ENCODE measurements around the gene RAB6A. TPM values are rescaled to one million over a fixed set of nuclear protein-coding genes. Genes with fewer than 3 reads are reported as not detected.

Gene RAB6A
- total RNA-seq, 1 experiment from 2014 or later, result 105 TPM

DNA sequence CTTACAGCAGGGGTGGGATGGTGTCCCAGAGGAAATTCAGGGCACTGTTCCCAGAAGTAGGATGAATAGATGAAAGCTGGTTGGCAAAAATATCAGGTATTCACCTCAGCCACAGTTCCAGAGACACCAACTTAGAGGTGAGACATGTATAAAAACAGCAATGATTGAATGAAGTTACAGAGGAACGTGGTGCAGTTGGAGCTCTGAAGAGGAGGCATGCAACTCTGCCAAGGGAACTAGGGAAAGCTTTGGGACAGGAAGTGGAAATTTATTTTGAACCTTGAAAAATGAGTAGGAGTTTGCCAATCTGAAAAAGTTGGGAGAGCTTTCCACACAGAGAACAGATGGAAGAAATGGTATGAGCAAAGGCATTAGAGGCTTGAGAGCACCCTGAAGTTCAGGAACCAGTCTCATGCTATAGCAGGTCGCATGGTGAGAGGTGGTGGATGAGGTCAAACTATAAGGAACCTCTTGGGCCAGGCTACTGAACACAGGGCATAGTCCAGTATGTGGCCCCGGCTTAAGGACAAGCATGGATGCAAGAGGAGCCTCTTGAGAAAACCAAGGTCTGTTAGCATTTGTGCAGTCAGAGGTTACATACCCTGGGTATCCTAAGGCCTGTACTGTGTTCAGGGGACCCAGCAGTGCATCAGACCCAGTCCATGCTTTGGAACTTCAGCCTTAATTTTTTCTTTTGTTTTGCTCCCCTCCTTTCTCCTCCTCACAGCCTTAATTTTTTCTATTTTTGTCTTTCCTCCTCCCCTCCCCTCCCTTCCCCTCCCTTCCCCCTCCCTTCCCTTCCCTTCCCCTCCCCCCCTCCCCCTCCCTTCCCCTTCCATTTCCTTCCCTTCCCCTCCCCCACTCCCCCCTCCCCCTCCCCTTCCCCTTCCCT, 97.0 kb downstream of the RAB6A start:
- POLR2A ChIA-PET (ENCODE audit: low non-redundant PET), result no interaction called here

DNA sequence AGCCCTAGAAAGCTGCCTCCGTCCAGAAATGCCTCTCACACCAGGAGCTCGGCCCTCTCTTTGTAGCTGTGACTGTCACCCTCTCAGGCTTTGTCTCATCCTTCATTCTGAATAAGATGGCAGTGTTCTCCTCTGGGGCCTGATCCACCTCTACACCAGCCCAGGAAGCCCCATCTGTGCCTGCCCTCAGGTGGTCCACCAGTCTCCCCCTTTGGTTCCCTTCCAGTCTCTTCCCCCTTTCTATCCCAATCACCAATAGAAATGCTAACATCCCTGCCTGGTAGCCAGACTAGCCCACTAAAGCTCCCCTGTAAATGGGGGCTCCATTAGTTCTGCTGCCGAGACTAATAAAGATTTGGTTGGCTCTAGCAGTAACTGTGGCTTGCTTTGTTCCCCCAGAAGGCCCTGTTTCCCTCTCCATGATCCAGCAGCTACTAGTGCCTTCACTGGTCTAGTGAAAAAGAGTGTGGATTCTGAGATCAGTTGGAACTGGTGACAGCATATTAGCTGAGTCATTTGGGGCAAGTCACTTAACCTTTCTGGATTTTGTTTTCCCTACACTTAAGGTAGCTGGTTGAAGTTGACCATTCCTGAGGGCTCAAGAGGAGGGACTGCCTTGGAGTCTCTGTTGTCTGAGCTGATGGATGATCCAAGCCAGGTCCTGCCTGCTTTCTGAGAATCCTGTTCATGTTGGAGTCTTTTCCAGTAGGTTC, 98.3 kb downstream of the RAB6A start:
- Histone ChIP-seq H3K9me3 (ENCODE audit: low read depth, low read length, poor library complexity, severe bottlenecking) (no peaks in the 10 kb centered on the region), H3K36me3 (ENCODE audit: insufficient read depth, low read length, poor library complexity, severe bottlenecking) (no peaks in the 10 kb centered on the region), H3K4me3 (ENCODE audit: low read depth, low read length, poor library complexity, severe bottlenecking) (no peak overlapping the region), H3K27me3 (replicated peaks; ENCODE audit: insufficient read depth, low read depth, low read length, poor library complexity) (no peaks in the 10 kb centered on the region), H3K4me1 (ENCODE audit: insufficient read depth, low read length, poor library complexity, severe bottlenecking) (no peaks in the 10 kb centered on the region), H3K27ac (ENCODE audit: low read depth, low read length, poor library complexity, severe bottlenecking) (no peak overlapping the region)
- intact Hi-C loops (cut with micrococcal nuclease; ENCODE audit: unreplicated experiment), result loop anchor here (10.0 kb wide), 1 partner anchor 272 kb away; no protein-coding TSS in a partner anchor
- no peak for DNase-seq (ENCODE audit: low spot score)
- TF ChIP-seq EZH2 (IDR thresholded peaks at IDR 0.05; ENCODE audit: borderline replicate concordance, low read depth, low read length, poor library complexity, severe bottlenecking), result no peak
- TF ChIP-seq, protein P1, sequence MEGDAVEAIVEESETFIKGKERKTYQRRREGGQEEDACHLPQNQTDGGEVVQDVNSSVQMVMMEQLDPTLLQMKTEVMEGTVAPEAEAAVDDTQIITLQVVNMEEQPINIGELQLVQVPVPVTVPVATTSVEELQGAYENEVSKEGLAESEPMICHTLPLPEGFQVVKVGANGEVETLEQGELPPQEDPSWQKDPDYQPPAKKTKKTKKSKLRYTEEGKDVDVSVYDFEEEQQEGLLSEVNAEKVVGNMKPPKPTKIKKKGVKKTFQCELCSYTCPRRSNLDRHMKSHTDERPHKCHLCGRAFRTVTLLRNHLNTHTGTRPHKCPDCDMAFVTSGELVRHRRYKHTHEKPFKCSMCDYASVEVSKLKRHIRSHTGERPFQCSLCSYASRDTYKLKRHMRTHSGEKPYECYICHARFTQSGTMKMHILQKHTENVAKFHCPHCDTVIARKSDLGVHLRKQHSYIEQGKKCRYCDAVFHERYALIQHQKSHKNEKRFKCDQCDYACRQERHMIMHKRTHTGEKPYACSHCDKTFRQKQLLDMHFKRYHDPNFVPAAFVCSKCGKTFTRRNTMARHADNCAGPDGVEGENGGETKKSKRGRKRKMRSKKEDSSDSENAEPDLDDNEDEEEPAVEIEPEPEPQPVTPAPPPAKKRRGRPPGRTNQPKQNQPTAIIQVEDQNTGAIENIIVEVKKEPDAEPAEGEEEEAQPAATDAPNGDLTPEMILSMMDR (conservative IDR thresholded peaks at IDR 0.05; ENCODE audit: low read depth, low read length), result no peak
- ChIA-PET POLR2A (ENCODE audit: low non-redundant PET) (no interaction called here), CTCF (interaction anchor here (0.6 to 4.3 kb wide), 5 partner anchors 37 to 831 kb away, joined by 5 to 19 read pairs (median 6); no protein-coding TSS in a partner anchor)
- BruUV-seq (replicated peaks), result no TSS peak

More for the DNA sequence above, 97.0 kb downstream of the RAB6A start:
- intact Hi-C loops (cut with micrococcal nuclease; ENCODE audit: unreplicated experiment), result loop anchor here (10.0 kb wide), 1 partner anchor 271 kb away; no protein-coding TSS in a partner anchor
- CTCF ChIA-PET, result interaction anchor here (1.1 kb wide), 1 partner anchor 833 kb away, joined by 6 read pairs; no protein-coding TSS in a partner anchor
- Histone ChIP-seq H3K27ac (ENCODE audit: low read depth, low read length, poor library complexity, severe bottlenecking) (no peak overlapping the region), H3K27me3 (replicated peaks; ENCODE audit: insufficient read depth, low read depth, low read length, poor library complexity) (no peaks in the 10 kb centered on the region), H3K36me3 (ENCODE audit: insufficient read depth, low read length, poor library complexity, severe bottlenecking) (no peaks in the 10 kb centered on the region), H3K9me3 (ENCODE audit: low read depth, low read length, poor library complexity, severe bottlenecking) (no peaks in the 10 kb centered on the region), H3K4me1 (ENCODE audit: insufficient read depth, low read length, poor library complexity, severe bottlenecking) (no peaks in the 10 kb centered on the region), H3K4me3 (ENCODE audit: low read depth, low read length, poor library complexity, severe bottlenecking) (no peak overlapping the region)
- TF ChIP-seq EZH2 (IDR thresholded peaks at IDR 0.05; ENCODE audit: borderline replicate concordance, low read depth, low read length, poor library complexity, severe bottlenecking), result no peak
- TF ChIP-seq, protein P1 (conservative IDR thresholded peaks at IDR 0.05; ENCODE audit: low read depth, low read length), result no peak
- DNase-seq (ENCODE audit: low spot score), result no peak
- BruUV-seq (replicated peaks), result no TSS peak

GRCh38 chr11:73661035-73661628, 99.7 kb downstream of the RAB6A start:
- DNase-seq (ENCODE audit: low spot score), result peak; percentile 95
- Histone ChIP-seq H3K4me3 (ENCODE audit: low read depth, low read length, poor library complexity, severe bottlenecking) (peak overlapping the region; percentile 42), H3K9me3 (ENCODE audit: low read depth, low read length, poor library complexity, severe bottlenecking) (no peaks in the 10 kb centered on the region), H3K4me1 (ENCODE audit: insufficient read depth, low read length, poor library complexity, severe bottlenecking) (no peaks in the 10 kb centered on the region), H3K27ac (ENCODE audit: low read depth, low read length, poor library complexity, severe bottlenecking) (no peak overlapping the region), H3K36me3 (ENCODE audit: insufficient read depth, low read length, poor library complexity, severe bottlenecking) (no peaks in the 10 kb centered on the region), H3K27me3 (replicated peaks; ENCODE audit: insufficient read depth, low read depth, low read length, poor library complexity) (no peaks in the 10 kb centered on the region)
- CTCF ChIA-PET, result interaction anchor here (0.5 to 4.3 kb wide), 15 partner anchors 15 to 833 kb away, joined by 3 to 28 read pairs (median 4); no protein-coding TSS in a partner anchor
- POLR2A ChIA-PET (ENCODE audit: low non-redundant PET), result no interaction called here
- BruUV-seq (replicated peaks), result no TSS peak
- TF ChIP-seq, protein P1 (conservative IDR thresholded peaks at IDR 0.05; ENCODE audit: low read depth, low read length), result peak; percentile 100
- no peak for TF ChIP-seq EZH2 (IDR thresholded peaks at IDR 0.05; ENCODE audit: borderline replicate concordance, low read depth, low read length, poor library complexity, severe bottlenecking)
- intact Hi-C loops (cut with micrococcal nuclease; ENCODE audit: unreplicated experiment), result loop anchor here (1.0 to 10.0 kb wide), 5 partner anchors 36 to 309 kb away; no protein-coding TSS in a partner anchor

Data from A673 (cell line).